Globus pallidus (tissue), 1 donor: Measurements from ENCODE around the gene CDC42EP3.

Source experiments
- DNase-seq: peaks from one replicate; pipeline ENCODE4 v3.0.0-alpha.2; 2015; ENCODE audit warnings: low spot score

CDC42EP3 gene

GRCh38 chr2:37618326-37618725 is 53.1 kb downstream of the CDC42EP3 start:
- DNase-seq, result no peak

- no peak for DNase-seq
Measured at GRCh38 chr2:37617119-37617892, 54.1 kb downstream of the CDC42EP3 start.

DNA sequence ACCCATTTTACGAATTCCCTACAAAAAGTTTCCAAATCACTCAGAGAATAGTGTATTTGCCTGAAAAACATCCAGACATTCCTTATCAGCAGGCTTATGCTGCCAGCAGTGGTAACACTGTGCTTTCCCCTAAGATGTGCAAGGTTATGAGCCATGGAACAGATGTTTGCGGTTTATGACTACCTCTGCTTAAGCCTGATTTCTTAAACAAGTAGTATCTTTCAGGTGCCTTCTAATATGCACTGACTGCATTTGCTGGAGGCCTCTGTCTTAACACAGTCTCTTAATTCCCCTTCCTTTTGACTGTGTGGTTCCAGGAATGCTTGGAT is 54.8 kb downstream of the CDC42EP3 start:
- DNase-seq, result no peak

GRCh38 chr2:37615804-37616676 is 55.4 kb downstream of the CDC42EP3 start:
- peak; percentile 30 for DNase-seq

GRCh38 chr2:37614061-37614738 is 57.2 kb downstream of the CDC42EP3 start:
- DNase-seq, result no peak

DNA sequence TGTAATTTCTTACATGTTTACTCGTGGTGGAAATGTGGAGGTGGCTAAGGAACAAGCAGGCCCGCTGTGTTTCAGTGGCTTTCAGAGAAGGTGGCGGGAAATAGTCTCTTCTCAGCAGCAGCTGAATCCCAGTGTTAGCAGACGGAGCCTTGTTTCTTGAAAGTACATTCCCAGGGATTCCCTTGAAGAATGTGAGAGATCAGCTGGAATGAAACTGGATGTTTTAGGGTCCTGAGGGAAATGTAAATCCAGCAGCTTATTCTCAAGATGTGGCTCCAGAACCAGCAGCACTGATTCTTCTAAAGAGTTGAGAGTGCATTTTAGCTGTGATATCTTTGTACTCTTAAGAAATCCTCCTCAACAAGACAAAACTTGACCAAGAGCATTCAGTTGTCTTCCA is 59.1 kb downstream of the CDC42EP3 start:
- DNase-seq, result no peak

- DNase-seq, result no peak
Measured at GRCh38 chr2:37610638-37611289, 60.7 kb downstream of the CDC42EP3 start.

- no peak for DNase-seq
Measured at GRCh38 chr2:37609782-37610181, 61.7 kb downstream of the CDC42EP3 start.

- DNase-seq, result no peak
Measured at GRCh38 chr2:37604716-37605115, 66.7 kb downstream of the CDC42EP3 start.

DNA sequence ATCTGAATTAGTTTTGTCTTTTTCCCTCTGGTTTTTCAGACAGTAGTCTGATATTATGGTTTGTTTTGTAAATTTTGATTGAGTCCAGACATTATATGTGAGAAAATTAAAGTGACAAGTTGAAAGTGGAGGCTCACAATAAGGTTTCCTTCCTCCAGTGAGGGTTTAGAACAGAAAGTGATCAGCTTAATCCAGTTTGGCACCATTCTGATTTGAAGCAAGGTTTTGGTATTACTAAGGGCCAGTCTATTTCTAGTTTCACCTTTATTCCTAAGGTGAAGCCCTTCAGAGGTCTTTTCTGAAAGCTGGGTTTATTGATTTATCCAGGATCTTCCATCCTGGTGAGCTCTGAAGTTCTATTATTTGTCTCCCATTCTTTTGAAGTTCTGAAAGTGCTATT is 68.7 kb downstream of the CDC42EP3 start:
- DNase-seq, result no peak

DNA sequence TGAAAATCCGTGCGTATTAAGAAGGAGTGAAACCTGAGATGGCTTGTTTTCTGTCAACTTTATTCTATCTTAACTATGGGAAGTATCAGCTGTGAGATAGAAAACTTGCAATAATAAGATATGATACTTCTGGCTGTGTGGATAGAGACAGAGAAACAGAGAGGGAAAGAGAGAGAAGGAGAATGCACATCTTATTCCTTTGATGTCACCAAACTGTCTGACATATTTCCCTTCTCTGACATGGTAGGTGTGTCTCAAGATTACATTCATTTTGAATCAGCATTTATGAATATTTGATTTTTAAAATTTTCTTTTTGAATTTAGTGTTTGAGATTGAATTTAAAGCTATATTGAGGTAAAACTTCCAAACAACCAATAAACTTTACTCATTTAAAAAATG is 69.4 kb downstream of the CDC42EP3 start:
- no peak for DNase-seq

- DNase-seq, result no peak
Measured at GRCh38 chr2:37601569-37601968, 69.9 kb downstream of the CDC42EP3 start.

- peak; percentile 17 for DNase-seq
Measured at GRCh38 chr2:37600735-37601134, 70.7 kb downstream of the CDC42EP3 start.

DNA sequence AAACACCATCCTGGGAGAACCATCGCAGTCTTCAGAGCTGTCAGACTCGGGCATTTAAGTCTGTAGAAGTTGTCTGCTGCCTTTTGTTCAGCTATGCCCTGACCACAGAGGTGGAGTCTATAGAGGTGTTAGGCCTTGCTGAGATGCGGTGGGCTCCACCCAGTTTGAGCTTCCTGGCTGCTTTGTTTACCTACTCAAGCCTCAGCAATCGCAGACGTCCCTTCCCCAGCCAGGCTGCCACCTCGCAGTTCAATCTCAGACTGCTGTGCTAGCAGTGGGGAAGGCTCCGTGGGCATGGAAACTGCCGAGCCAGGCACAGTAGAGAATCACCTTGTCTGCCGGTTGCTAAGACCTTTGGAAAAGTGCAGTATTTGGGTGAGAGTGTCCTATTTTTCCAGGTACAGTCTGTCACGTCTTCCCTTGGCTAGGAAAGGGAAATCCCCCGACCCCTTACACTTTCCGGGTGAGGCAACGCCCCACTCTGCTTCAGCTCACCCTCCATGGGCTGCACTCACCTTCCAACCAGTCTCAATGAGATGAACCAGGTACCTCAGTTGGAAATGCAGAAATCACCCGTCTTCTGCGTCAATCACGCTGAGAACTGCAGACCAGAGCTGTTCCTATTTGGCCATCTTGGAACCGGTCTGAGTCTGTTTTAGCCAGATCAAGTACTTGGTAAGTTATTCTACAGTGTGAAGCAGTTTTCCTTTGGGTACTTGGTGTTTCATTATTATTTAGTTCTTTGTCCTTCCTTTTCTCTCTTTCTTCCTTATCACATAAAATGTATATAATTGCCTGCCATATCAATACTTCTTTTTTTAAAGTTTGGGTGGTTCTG is 71.5 kb downstream of the CDC42EP3 start:
- DNase-seq, result no peak

GRCh38 chr2:37593694-37594093 is 77.7 kb downstream of the CDC42EP3 start:
- no peak for DNase-seq

GRCh38 chr2:37593024-37593423 is 78.4 kb downstream of the CDC42EP3 start:
- no peak for DNase-seq
